CD4-positive, alpha-beta T cell treated with Interleukin-10 for 1 hour (primary cell): Measurements from ENCODE around the gene SERPINB1.

ENCODE experiments used
- DNase-seq: peaks from one replicate; pipeline ENCODE4 v3.0.0-alpha.2; 2020

SERPINB1 gene

GRCh38 chr6:2790588-2791449 lies 50.8 kb downstream of the SERPINB1 start:
- DNase-seq: peak; percentile 70

- DNase-seq: no peak
These were observed 55.4 kb downstream of the SERPINB1 start for GRCh38 chr6:2786269-2786668.

DNA sequence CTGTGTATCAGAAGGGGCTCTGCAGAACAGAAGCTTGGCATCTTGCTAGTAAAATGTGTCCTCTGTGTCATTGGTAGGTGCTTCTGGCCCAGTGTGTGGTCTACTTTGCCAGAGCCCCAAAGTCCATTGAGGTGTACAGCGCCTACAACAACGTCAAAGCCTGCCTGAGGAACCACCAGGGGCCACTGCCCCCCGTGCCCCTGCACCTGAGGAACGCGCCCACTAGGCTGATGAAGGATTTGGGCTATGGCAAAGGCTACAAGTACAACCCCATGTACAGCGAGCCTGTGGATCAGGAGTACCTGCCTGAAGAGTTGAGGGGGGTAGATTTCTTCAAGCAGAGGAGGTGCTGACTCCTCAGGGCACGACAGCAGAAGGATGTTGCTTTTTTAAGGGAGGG lies 56.7 kb downstream of the SERPINB1 start:
- no peak for DNase-seq

DNA sequence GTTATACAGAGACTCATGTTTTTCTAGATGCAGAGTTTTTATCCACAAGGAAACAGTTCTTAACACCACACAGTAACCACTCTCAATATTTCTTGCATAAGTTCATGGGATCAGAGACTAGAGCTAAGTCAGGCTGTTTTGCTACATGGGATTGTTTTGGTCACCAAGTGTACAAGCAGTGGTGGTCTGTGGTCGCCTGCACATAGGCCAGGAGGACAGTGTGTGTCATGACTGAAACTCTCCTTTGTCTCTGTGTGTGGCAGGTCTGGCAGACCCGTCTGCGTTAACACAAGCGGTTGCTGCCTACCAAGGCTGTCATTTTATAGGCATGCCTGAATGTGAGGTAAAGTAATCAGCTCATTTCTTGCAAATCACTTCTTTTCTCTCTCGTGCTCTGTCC lies 57.6 kb downstream of the SERPINB1 start:
- DNase-seq: no peak

GRCh38 chr6:2783188-2783963 lies 58.3 kb downstream of the SERPINB1 start:
- no peak for DNase-seq

DNA sequence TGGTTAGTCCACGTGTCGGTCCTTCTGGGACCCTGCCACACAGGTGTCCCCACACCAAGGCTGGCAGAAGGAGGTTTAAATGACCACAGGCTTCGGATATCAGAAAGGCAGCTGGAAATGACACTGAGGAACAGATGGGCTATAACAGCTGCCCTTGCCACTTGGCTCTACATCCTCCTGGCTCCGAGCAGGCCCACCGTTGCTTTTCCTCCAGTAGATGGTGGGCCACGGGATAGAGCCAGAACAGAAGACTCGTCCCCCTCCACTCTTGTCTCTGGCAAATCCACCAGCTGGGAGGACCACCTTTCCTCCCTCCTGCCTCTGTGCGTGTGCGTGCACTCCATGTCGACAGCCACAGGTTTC lies 58.9 kb downstream of the SERPINB1 start:
- no peak for DNase-seq

DNA sequence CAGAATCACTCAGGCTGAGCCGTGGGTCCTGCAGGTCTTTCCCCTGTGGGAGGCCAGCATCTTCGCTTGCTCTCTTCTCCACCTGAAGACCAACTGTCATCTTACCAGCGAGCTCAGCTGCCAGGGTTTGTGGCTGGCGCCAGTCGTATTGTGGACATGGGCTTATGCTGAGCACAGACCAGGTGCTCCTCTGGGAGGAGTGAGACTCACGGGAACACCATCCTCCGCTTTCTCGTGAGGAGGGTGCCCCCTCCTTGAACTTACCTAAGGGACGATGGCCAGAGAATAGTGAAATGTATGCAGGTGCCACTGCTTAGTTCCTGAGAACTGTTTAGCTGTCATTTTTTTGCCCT lies 59.3 kb downstream of the SERPINB1 start:
- DNase-seq: no peak
